ENCODE data around the gene ACOT13. TPM values are rescaled to one million over a fixed set of nuclear protein-coding genes. Genes with fewer than 3 reads are reported as not detected.
A peak's percentile ranks its signal among the peaks of the same experiment; 100 is the strongest.
"Not testable (repeated sequence)": the region's sequence is repeated elsewhere in the genome, so short reads cannot be mapped to it uniquely, and the experiment has no call there.

ACOT13 gene
- total and polyA plus RNA-seq, 2 experiments from 2014 or later, result 30.1 to 61.6 TPM

DNA sequence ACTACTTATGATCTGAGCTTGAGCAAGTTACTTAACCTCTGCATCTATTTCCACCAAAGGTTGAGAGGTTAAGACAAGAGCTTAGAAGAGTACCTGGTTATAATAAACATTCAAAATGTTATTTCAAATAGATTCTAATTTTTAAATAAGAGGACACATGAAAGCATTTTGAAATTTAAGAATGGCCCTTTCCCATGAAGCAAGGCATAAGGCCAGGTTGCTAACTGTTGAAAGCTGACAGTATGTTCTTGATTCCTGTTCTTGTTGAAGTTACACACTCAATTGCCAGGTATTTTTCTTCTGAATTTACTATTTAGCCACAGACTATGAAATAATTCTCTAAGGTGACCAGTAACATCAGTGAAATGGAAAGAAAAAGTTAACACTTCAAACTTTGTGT, 37.6 kb downstream of the ACOT13 start:
- H3K4me3 ChIP-seq, result no peak overlapping the region
- H3K79me2 ChIP-seq, result peaks cover 6% of the 10 kb centered on the region
- H3K9me3 ChIP-seq (ENCODE audit: low read depth), result no peaks in the 10 kb centered on the region
- H3K9me2 ChIP-seq (replicated peaks; ENCODE audit: insufficient read depth), result no peaks in the 10 kb centered on the region
- no peak for DNase-seq (ENCODE audit: low spot score)
- H3K4me1 ChIP-seq (ENCODE audit: insufficient read depth), result no peaks in the 10 kb centered on the region
- no peak overlapping the region for H2AFZ ChIP-seq
- no peak overlapping the region for H3K27ac ChIP-seq
- TF ChIP-seq EZH2phosphoT487 (IDR thresholded peaks at IDR 0.05; ENCODE audit: low read depth, severe bottlenecking, unreplicated experiment) (no peak), EZH2 (IDR thresholded peaks at IDR 0.05; ENCODE audit: borderline replicate concordance) (no peak)
- H3K4me2 ChIP-seq, result no peak overlapping the region
- no peaks in the 10 kb centered on the region for H3K27me3 ChIP-seq
- peaks cover 12% of the 10 kb centered on the region for H4K20me1 ChIP-seq (ENCODE audit: insufficient read depth, poor library complexity, severe bottlenecking)
- peaks cover 7% of the 10 kb centered on the region for H3K36me3 ChIP-seq (replicated peaks; ENCODE audit: insufficient read depth, low read depth)

DNA sequence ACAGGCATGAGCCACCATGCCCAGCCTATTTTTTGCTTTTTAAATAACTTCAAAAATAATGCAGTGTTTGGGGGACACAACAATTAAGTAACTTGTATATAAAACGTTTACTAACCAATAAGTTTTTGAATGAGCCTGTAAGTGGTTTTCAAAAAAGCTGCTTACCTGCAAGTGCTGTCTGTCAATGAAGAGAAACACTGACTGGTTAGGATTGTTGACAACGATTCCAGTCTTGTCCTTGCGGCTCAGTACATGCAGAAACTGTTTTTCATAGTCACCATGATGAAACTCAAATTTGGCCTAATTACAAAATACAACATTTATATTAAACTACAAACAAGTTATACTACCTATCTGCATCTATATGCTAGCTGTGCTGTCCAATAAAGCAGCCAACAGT, 41.7 kb downstream of the ACOT13 start:
- Histone ChIP-seq H3K9me2 (replicated peaks; ENCODE audit: insufficient read depth) (no peaks in the 10 kb centered on the region), H3K36me3 (replicated peaks; ENCODE audit: insufficient read depth, low read depth) (peaks cover 7% of the 10 kb centered on the region), H3K9me3 (ENCODE audit: low read depth) (no peaks in the 10 kb centered on the region), H3K4me2 (no peak overlapping the region), H2AFZ (no peak overlapping the region), H3K27me3 (no peaks in the 10 kb centered on the region), H4K20me1 (ENCODE audit: insufficient read depth, poor library complexity, severe bottlenecking) (peaks cover 53% of the 10 kb centered on the region), H3K4me1 (ENCODE audit: insufficient read depth) (peaks cover 8% of the 10 kb centered on the region), H3K4me3 (no peak overlapping the region), H3K79me2 (peaks cover 47% of the 10 kb centered on the region), H3K27ac (no peak overlapping the region)
- DNase-seq (ENCODE audit: low spot score), result no peak
- TF ChIP-seq, protein P1, sequence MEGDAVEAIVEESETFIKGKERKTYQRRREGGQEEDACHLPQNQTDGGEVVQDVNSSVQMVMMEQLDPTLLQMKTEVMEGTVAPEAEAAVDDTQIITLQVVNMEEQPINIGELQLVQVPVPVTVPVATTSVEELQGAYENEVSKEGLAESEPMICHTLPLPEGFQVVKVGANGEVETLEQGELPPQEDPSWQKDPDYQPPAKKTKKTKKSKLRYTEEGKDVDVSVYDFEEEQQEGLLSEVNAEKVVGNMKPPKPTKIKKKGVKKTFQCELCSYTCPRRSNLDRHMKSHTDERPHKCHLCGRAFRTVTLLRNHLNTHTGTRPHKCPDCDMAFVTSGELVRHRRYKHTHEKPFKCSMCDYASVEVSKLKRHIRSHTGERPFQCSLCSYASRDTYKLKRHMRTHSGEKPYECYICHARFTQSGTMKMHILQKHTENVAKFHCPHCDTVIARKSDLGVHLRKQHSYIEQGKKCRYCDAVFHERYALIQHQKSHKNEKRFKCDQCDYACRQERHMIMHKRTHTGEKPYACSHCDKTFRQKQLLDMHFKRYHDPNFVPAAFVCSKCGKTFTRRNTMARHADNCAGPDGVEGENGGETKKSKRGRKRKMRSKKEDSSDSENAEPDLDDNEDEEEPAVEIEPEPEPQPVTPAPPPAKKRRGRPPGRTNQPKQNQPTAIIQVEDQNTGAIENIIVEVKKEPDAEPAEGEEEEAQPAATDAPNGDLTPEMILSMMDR (IDR thresholded peaks at IDR 0.05; ENCODE audit: poor library complexity), result no peak
- TF ChIP-seq EZH2 (IDR thresholded peaks at IDR 0.05; ENCODE audit: borderline replicate concordance) (no peak), EZH2phosphoT487 (IDR thresholded peaks at IDR 0.05; ENCODE audit: low read depth, severe bottlenecking, unreplicated experiment) (no peak)
- 89% methylated on average over 3 of the region's 3 CpGs for WGBS (ENCODE audit: low lambda C conversion rate, missing lambda C conversion rate)

DNA sequence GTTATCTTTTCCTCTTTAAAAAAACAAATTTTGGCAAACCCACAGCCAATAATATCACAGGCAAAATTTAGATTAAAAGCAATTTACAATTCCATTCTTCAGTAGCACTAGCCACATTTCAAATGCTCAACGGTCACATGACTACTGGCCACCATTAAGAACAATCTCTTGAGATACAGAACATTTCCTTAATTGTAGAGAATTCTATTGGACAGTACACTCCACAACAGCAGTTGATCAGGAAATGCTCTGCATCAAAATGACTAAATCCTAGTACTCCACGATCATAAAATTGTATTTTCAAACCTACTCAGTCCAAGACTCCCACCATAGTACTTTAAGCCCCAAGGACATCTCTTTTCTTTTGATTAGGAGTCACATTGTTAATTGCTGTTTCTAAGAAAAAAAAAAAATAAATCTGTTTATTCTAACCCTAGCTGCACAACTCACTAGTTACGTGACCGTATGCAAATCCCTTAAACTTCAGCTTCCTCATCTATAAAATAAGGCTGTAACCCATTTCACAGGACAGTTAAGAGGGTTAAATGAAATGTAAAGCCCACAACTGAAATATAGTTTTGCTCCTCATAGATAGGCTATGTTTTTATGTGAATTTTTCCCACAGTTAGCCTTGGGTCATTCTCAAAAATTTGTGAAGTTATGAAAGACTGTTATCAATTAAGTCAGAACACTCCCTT, 42.3 kb downstream of the ACOT13 start:
- Histone ChIP-seq H4K20me1 (ENCODE audit: insufficient read depth, poor library complexity, severe bottlenecking) (peaks cover 54% of the 10 kb centered on the region), H2AFZ (no peak overlapping the region), H3K79me2 (peaks cover 52% of the 10 kb centered on the region), H3K27me3 (no peaks in the 10 kb centered on the region), H3K4me1 (ENCODE audit: insufficient read depth) (peaks cover 14% of the 10 kb centered on the region), H3K9me3 (ENCODE audit: low read depth) (no peaks in the 10 kb centered on the region), H3K4me2 (no peak overlapping the region), H3K36me3 (replicated peaks; ENCODE audit: insufficient read depth, low read depth) (peaks cover 7% of the 10 kb centered on the region), H3K4me3 (no peak overlapping the region), H3K9me2 (replicated peaks; ENCODE audit: insufficient read depth) (no peaks in the 10 kb centered on the region), H3K27ac (no peak overlapping the region)
- DNase-seq (ENCODE audit: low spot score), result no peak
- TF ChIP-seq EZH2phosphoT487 (IDR thresholded peaks at IDR 0.05; ENCODE audit: low read depth, severe bottlenecking, unreplicated experiment), result no peak
- TF ChIP-seq, protein P1 (IDR thresholded peaks at IDR 0.05; ENCODE audit: poor library complexity), result no peak
- no peak for TF ChIP-seq EZH2 (IDR thresholded peaks at IDR 0.05; ENCODE audit: borderline replicate concordance)
- 93% methylated on average over 4 of the region's 4 CpGs for WGBS (ENCODE audit: low lambda C conversion rate, missing lambda C conversion rate)

DNA sequence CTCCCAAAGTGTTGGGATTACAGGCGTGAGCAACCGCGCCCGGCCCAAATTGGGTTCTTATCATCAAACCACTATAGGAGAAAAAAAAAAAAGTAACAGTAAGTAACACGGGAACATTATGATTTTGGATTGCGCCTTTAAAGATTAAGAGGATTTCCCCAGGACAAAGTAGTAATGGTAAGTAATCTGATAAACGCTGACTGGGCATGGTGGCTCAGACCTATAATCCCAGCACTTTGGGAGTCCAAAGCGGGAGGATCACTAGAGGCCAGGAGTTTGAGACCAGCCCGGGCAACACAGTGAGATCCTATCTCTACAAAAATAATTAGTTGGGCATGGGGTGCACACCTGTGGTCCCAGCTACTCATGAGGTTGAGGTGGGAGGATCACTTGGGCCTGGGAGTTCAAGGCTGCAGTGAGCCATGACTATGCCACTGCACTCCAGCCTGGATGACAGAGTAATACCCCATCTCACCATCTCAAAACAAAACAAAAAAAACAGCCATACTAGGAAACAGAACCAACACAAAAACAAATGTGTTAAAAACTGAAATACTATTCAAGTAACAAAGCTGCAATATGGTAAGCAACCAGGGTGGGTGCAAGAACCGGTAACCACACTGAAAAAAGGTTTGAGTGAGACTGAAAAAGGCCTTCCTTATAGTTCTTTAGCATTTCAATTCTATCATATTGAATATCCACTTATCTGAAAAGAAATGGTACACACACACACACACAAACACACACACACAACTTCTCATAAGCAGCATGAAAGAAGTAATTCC, 43.8 kb downstream of the ACOT13 start:
- no peak for DNase-seq (ENCODE audit: low spot score)
- Histone ChIP-seq H3K27ac (no peak overlapping the region), H3K79me2 (peaks cover 68% of the 10 kb centered on the region), H3K9me2 (replicated peaks; ENCODE audit: insufficient read depth) (no peaks in the 10 kb centered on the region), H2AFZ (no peak overlapping the region), H3K9me3 (ENCODE audit: low read depth) (no peaks in the 10 kb centered on the region), H3K27me3 (no peaks in the 10 kb centered on the region), H3K4me3 (no peak overlapping the region), H4K20me1 (ENCODE audit: insufficient read depth, poor library complexity, severe bottlenecking) (peaks cover 69% of the 10 kb centered on the region), H3K36me3 (replicated peaks; ENCODE audit: insufficient read depth, low read depth) (peaks cover 7% of the 10 kb centered on the region), H3K4me1 (ENCODE audit: insufficient read depth) (peaks cover 18% of the 10 kb centered on the region), H3K4me2 (no peak overlapping the region)
- 97% methylated on average over 10 of the region's 10 CpGs for WGBS (ENCODE audit: low lambda C conversion rate, missing lambda C conversion rate)
- TF ChIP-seq EZH2 (IDR thresholded peaks at IDR 0.05; ENCODE audit: borderline replicate concordance), result no peak
- no peak for TF ChIP-seq EZH2phosphoT487 (IDR thresholded peaks at IDR 0.05; ENCODE audit: low read depth, severe bottlenecking, unreplicated experiment)

DNA sequence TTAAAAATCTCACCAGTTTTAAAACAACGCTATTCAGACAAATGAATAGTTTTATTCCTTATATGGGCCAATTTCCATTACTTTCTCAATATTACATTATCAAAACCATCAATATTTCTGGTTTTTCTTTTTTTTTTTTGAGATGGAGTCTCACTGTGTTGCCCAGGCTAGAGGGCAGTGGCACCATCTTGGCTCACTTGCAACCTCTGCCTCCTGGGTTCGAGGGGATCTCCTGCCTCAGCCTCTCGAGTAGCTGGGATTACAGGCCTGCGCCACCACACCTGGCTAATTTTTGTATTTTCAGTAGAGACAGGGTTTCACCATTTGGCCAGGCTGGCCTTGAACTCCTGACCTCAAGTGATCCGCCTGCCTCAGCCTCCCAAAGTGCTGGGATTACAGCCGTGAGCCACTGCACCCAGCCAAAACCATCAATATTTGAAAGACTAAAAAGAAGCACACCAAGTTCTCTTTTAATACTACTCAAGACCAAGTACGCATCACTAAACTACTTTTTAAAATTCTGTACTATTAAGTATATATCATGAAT, 49.8 kb downstream of the ACOT13 start:
- not testable (repeated sequence) for H2AFZ ChIP-seq; H3K9me2 ChIP-seq (replicated peaks; ENCODE audit: insufficient read depth); H3K9me3 ChIP-seq (ENCODE audit: low read depth); H3K36me3 ChIP-seq (replicated peaks; ENCODE audit: insufficient read depth, low read depth); H3K27ac ChIP-seq; DNase-seq (ENCODE audit: low spot score); H3K27me3 ChIP-seq
- peaks cover 18% of the 10 kb centered on the region for H3K4me1 ChIP-seq (ENCODE audit: insufficient read depth)
- peak overlapping the region; percentile 90 for H3K4me2 ChIP-seq
- H3K79me2 ChIP-seq, result peaks cover 88% of the 10 kb centered on the region
- H3K4me3 ChIP-seq, result peak overlapping the region; percentile 66
- H4K20me1 ChIP-seq (ENCODE audit: insufficient read depth, poor library complexity, severe bottlenecking), result peaks cover 76% of the 10 kb centered on the region
- WGBS (ENCODE audit: low lambda C conversion rate, missing lambda C conversion rate), result 95% methylated on average over 7 of the region's 7 CpGs

All from hepatocyte (in vitro differentiated cells).